Motor neuron (in vitro differentiated cells): ENCODE measurements around the gene NHP2. TPM values are rescaled to one million over a fixed set of nuclear protein-coding genes. Genes with fewer than 3 reads are reported as not detected.

Experiments used
- ATAC-seq, 8 experiments: fragments of 200-7000 bp; cut with Tn5 transposase; replicated peaks in 6 of 8; 2 replicates each; pipeline ENCODE4 v1.8.0; 2021; ENCODE audit warnings: mild to moderate bottlenecking in 8 of 8, moderate library complexity in 8 of 8
- H3K27ac ChIP-seq, 2 donors: fragments of 250-450 bp; sonication (Bioruptor Pico); 2 replicates each; pipeline ENCODE4 v1.9.0; 2021; ENCODE audit warnings: antibody characterized with exemption in 2 of 2, mild to moderate bottlenecking in 2 of 2, moderate library complexity in 1 of 2
- H3K4me1 ChIP-seq, 2 donors: fragments of 250-450 bp; sonication (Bioruptor Pico); replicated peaks in 1 of 2; 2 replicates each; pipeline ENCODE4 v1.6.1; 2021; ENCODE audit warnings: antibody characterized with exemption in 2 of 2, mild to moderate bottlenecking in 2 of 2, moderate library complexity in 1 of 2
- H3K4me3 ChIP-seq, 5 donors: fragments of 250-450 bp; sonication (Bioruptor Pico); 2 replicates each; pipeline ENCODE4 v1.9.0; 2021; ENCODE audit warnings: antibody characterized with exemption in 5 of 5, mild to moderate bottlenecking in 5 of 5, moderate library complexity in 4 of 5
- WGBS, 10 experiments: fragments of 450-650 bp; shearing (Covaris generic); methylation state at CpG; one replicate each; pipeline ENCODE4 v1.0.0; 2022; 5-methylcytosine and 5-hydroxymethylcytosine counted together
- in situ Hi-C, 9 experiments: fragments of 400-800 bp; cut with MboI; loops; one replicate each; pipeline ENCODE4 v1.15.0; 2021; ENCODE audit warnings: low sequenced_read_pairs in 9 of 9, low pct_unique_long_range_greater_than_20kb in 2 of 9; ENCODE audit not compliant: unreplicated experiment in 9 of 9
- total RNA-seq, 8 experiments: library from RNA; unstranded; fragments of 300-600 nt; gene quantifications; 2 replicates each; pipeline versions ENCODE4 v1.2.3 to v1.2.4, GENCODE V29; 2022

Gene NHP2
- total RNA-seq, 8 experiments from 2014 or later: 135 to 290 (median 207) TPM

DNA sequence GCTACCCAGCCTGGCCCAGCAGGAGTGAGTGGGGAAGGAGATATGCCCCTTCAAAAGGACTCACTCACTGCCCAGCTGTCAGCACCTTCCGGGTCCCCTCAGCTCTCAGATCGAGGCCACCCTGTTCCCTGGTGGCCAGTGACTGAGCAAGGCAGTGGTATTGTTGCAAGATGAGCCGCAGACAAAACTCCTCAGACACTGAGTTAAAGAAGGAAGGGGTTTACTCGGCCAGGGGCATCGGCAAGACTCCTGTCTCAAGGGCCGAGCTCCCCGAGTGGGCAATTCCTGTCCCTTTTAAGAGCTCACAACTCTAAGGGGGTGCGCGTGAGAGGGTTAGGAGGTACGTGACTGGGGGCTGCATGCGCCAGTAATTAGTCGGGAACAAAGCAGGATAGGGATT, 50.1 kb downstream of the NHP2 start:
- Histone ChIP-seq H3K27ac (no peak overlapping the region), H3K4me3 (no peak overlapping the region), H3K4me1 (peaks cover 6 to 10% of the 10 kb centered on the region in 2 donors)
- WGBS, 10 experiments: 53 to 92% (median 75%) methylated on average over 2 to 10 of the region's 12 CpGs; no CpG with 5 or more reads in 4 of the 10 experiments
- ATAC-seq: no peak
- in situ Hi-C loops: no loop called here

Other genes with a start within 250 kb of the NHP2 start
- under 1 TPM in 5 of 8 experiments, not detected in 3; 0.13 to 0.85 (median 0.41) TPM for gene PROP1, start 157.6 kb downstream of the NHP2 start, total RNA-seq
- gene N4BP3, start 40.4 kb downstream of the NHP2 start, total RNA-seq: 10 to 100 TPM in 1 of 8 experiments, 1 to 10 TPM in 5, under 1 TPM in 2; 0.41 to 11.4 (median 7.8) TPM
- 10 to 100 TPM; 12.4 to 34.7 (median 21.0) TPM for gene RMND5B, start 22.9 kb downstream of the NHP2 start, total RNA-seq
- under 1 TPM in 3 of 8 experiments, not detected in 5; 0.08 to 0.24 (median 0.14) TPM for gene GMCL2, start 33.5 kb upstream of the NHP2 start, total RNA-seq
- 100 to 1,000 TPM in 3 of 8 experiments, 10 to 100 TPM in 5; 64.2 to 234 (median 93.2) TPM for gene HNRNPAB, start 50.6 kb upstream of the NHP2 start, total RNA-seq
- 100 to 1,000 TPM in 1 of 8 experiments, 10 to 100 TPM in 6, 1 to 10 TPM in 1; 7.9 to 141 (median 19.7) TPM for gene PHYKPL, start 78.9 kb upstream of the NHP2 start, total RNA-seq